Activated CD8-positive, alpha-beta memory T cell treated with anti-CD3 and anti-CD28 coated beads, Interleukin-2, amount 50 U/mL, for 24 hours (primary cell): ENCODE data around the gene SPACA7.
"Not testable (repeated sequence)": the region's sequence is repeated elsewhere in the genome, so short reads cannot be mapped to it uniquely, and the experiment has no call there.

Experiments used
- DNase-seq: peaks from one replicate; pipeline ENCODE4 v3.0.0-alpha.2; 2020; ENCODE audit errors: extremely low read depth

The SPACA7 gene

DNA sequence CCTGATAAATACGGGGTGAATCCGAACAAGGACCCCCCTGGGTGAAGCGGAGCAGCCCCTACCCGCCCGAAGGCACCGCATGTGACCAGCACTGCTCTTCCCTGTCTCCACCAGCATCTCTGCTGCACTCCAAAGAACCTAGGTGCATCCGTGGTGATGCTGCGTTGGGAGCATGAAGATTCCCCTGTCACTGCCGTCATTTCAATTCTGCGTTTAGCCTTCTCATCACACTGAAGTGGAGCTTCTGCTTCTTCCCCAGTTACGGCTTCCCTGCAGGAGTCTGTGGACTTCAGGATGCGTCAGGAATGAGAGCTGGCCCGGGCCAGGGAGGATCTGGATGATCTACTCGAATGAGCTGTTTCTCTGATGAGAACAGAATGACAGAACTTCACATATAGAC is 47.9 kb downstream of the SPACA7 start:
- no peak for DNase-seq

DNA sequence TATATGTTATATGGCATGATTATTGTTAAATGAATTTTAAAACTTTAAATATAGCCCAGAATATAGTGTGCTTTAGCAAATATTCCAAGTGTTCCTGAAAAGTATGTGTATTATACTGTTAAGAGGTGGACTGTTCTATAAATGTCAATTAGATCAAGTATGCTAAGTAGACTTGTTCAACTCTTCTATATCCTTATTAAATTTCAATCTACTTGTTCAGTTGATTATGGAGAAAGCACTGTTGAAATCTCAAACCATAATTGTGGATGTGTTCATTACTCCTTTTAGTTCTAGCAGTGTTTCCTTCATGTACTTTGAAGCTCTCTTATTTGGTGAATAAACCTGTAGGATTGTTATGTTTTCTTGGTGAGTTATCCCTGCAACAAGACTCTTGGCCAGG is 52.5 kb downstream of the SPACA7 start:
- no peak for DNase-seq

DNA sequence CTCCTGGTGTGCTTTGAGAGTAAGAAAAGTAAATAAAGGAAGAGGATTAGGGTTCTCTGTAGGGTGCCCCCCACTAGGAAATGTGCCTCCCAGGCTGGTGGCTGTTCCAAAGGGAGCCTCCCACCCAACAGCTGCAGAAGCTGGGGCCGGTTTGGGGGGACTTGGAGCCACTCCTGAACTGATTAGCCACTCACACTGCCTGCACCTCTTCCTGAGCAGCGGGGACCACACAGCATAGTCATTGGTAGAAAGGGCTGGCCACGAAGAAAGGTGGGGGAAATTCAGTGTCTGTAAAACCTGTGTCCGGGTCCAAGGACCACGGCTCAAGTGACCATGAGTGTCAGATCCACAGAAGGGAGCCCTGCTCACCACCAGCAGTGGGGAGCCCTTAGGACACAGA is 55.6 kb downstream of the SPACA7 start:
- DNase-seq = no peak

DNA sequence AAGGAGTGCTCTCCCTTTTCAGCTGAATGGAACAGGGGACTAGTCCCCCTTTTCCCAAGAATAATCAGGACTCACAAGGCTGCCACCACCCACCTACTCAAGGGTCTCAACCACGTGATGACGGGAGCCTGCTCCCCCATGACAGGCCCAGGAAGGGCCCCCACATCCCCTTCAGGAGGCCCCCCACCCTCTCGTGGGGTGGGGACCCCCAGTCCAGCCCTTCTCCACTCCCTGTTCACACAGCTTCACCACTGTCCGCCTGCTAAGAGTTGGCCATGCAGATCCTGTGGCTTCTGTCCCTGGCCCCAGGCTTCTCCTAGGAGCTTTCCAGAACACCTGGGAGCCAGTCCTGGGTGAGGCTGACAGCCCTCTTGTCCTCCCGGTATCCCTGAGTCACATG is 56.6 kb downstream of the SPACA7 start:
- DNase-seq = not testable (repeated sequence)

DNA sequence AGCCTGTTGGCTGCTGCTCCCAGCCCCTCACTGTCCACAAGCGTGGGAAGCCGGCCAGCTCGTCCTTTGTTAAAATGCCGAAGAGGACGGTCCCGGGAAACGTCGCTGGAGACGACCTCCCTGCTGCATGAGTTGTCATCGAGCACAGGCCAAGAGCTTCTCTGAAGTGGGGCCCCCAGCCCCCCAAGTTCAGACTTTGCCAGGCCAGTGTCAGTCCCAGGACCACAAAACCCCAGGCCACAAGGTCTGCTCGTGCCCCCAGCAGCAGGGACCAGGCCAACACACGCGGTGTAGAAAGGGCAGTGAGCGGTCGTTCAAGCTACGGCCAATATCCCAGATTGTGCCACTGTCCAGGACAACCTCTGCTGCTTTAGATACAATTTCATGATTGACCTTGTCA is 57.4 kb downstream of the SPACA7 start:
- DNase-seq = not testable (repeated sequence)

DNA sequence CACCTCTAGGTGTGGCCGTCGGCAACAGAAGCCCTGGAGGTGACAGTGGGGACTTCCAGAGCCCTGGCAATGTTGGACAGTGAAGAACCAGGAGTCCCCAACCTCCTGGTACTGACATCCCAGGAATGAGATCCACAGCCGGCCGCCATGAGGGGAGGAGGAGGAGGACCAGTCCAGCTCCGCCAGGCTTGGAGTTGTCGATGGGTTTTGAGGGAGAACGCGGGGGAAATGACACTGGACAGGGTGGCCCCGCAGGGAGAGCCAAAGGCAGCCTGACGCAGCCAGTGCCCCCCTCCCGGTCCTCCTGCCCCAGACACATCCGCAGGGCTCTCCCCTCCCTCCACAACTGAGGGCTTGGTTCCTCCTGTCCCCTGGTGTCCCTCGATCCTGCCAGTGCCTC is 57.9 kb downstream of the SPACA7 start:
- DNase-seq = no peak

DNA sequence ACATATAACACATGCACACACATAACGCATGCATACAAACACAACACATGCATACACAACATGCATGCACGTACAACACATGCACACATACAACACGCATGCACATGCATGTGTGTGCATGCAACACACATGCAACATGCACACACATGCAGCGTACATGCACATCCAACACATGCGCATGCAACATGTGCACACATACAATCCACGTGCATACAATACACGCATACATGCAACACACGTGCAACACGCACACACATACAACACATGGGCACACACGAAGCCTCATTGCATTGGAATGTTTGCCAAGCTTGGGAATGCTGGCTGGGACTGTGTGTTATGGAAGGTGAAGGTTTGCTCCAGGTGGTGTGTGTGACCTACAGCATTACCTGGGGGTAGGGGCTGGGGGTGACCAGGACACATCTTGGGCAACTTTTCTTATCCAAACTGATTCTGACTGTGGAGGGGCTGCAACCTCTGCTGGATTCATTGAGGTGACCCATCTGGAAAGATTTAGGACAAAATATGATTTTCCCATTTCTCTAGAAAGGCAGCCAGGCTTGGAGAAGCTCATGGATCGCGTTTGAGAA is 58.9 kb downstream of the SPACA7 start:
- DNase-seq = no peak

DNA sequence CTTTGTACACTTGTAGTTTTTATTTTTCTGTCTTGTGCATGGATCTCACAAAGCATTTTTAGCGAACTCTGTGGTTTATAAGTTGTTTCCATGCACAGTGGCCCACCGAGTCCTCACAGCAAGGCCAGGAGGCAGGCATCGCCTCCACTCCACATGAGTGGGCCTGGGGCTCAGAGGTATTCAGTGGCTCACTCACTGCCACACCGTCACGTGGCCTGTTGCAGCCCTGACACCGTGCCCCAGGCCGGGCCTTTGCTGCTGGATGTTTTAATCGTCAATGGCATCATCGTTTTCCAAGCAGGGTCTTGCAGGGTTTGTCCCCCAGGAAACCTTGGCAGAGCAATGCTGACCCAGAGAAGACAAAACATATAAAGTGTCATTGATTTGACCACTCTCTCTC is 59.8 kb downstream of the SPACA7 start:
- no peak for DNase-seq

DNA sequence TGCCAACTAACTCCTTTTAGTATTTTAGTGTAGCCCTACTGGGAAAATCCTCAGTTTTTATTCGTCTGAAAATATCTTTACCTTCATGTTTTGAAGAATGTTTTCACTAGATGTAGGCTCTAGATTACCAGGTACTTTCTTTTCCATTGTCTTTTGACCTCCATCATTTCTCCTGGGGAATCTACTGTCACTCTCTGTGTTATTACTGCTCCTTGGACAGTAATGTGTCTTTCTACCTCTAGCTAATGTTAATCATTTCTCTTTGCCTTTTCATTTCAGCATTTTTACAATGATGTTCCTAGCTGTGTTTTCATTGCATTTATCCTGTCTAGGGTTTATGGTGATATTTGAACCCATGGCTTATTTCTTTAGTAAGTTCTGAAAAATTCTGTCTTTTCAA is 61.9 kb downstream of the SPACA7 start:
- no peak for DNase-seq

DNA sequence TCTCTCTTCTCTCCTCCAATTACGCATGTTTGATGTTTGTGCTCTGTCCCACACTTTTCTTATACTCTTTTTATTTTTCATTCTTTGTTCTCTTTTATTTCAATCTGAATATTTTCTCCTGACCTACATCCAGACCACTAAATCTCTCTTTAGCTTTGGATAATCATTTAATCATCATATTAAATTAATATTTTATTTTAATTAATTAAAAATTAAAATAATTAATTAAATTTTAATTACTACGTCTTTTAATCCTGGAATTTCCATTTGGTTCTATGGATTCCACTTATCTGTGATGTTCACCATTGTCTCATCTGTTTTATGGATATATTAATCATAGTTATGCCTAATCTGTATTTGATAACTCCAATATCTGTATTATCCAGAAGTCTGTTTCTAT is 62.4 kb downstream of the SPACA7 start:
- no peak for DNase-seq

DNA sequence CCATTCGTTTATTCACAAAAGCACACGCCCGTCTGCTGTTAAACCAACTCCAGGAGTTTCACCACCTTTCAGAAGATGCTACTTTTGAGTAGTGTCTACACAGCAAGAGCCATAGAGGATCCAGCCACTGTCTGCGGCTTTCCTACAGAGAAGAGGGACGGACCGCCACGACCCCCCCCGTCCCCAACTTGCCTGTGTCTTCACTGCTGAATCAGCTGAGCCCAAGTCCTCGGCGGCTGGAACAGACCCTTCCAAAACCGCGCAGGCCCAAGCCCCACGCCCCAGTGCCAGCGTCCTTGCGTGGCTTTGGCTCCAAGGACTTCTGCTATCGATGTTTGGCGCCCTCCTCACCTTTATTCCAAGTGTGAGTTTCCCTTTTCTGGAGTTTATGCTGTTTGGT is 65.1 kb downstream of the SPACA7 start:
- no peak for DNase-seq

DNA sequence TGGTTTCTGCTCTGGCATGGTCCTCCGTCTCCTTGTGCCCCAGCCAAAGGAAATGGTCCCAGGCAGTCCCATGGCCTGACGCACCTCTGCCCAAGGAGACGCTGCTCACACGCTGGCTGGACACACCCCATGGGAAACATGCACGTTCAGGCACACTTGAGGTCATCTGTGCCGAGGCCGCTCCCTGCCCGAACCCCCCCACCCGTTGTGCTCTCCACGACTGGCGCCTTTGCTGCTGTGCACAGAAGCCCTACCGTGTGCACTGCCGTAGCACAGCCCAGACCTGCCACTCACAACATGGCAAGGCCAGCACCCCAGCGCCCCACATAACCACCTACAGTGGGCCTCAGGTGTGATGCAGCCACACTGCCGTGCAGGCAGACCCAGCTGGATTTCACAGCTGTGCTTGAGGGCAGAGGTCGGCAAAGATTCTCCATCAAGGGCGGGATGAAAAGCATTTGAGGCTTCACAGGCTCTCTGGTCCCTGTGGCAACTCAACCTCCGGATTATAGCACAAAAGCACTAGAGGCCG is 65.7 kb downstream of the SPACA7 start:
- no peak for DNase-seq

DNA sequence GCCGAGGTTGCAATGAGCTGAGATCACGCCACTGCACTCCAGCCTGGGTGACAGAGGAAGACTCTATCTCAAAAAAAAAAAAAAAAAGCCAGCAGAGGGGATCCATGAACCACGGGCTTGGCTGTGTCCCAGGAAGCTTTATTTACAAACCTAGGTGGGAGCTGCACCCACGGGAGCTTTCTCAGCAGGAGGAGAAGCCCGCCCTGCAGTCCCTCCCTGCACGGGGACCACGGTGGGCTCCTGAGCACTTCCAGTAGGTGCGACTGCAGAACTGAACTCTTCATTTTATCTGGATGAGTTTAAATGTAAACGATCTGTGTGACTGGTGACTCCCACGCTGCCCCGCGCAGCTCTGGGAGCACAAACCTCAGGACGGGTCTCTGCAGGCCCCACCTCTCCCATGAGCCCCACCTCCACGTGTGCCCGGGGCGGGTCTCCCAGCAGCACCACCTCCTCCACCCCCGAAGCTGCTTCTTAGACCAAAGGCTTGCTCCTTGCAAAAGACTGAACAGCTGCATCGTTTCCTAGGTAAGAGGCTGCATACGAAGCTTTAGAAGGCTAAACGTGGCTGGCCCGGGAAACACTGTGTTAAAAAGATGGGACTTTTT is 66.4 kb downstream of the SPACA7 start:
- DNase-seq = no peak

DNA sequence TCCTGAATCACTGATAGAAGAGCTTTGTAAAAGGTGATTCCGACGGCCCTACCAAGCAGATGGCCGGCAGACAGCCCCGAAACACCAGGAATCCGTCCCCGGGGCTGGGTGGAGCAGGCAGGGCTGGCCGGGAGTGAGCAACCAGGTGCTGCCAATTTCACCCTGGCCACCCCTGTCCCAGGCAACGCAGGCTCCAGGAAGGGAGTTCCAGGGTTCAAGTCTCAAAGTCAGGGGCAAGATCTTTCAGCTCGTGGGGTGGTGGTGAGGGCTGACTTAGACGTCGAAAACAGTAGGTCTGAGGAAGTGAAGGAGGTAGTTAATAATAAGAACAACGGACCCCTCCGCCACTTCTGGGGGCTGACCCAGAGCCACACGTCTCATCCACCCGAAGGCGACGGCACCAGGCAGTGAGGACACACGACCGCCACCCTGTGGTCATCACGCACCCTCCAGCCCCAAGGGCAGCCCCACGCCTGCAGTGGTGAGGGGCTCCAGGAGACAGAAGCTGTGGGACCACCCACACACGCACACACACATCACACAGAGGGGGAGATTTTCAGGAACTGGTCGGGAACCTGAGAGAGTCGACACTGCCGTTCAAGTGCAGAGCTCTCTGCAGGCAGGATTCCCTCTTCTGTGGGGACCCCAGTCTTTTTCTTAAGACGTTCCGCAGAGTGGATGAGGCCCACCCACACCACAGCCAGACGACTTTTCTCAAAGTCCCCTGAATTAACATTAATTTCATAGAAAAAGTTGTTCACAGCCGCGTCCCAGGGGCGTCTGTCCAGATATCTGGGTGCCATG is 67.2 kb downstream of the SPACA7 start:
- no peak for DNase-seq

DNA sequence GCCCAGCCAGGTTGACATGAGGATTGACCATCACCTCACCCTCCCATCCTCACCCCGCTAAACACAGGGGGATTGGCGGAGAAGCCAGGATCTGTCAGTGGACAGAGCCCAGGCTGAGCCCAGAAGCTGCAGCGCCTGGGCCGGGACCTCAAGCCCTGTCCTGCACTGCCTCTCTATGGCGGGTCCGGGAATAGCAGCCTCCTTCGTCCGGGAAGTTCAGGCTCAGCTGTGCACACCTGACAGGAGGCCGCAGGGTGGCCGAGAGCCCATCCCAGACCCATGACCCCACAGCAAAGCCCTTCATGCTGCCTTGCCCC is 67.8 kb downstream of the SPACA7 start:
- DNase-seq = peak; percentile 14

DNA sequence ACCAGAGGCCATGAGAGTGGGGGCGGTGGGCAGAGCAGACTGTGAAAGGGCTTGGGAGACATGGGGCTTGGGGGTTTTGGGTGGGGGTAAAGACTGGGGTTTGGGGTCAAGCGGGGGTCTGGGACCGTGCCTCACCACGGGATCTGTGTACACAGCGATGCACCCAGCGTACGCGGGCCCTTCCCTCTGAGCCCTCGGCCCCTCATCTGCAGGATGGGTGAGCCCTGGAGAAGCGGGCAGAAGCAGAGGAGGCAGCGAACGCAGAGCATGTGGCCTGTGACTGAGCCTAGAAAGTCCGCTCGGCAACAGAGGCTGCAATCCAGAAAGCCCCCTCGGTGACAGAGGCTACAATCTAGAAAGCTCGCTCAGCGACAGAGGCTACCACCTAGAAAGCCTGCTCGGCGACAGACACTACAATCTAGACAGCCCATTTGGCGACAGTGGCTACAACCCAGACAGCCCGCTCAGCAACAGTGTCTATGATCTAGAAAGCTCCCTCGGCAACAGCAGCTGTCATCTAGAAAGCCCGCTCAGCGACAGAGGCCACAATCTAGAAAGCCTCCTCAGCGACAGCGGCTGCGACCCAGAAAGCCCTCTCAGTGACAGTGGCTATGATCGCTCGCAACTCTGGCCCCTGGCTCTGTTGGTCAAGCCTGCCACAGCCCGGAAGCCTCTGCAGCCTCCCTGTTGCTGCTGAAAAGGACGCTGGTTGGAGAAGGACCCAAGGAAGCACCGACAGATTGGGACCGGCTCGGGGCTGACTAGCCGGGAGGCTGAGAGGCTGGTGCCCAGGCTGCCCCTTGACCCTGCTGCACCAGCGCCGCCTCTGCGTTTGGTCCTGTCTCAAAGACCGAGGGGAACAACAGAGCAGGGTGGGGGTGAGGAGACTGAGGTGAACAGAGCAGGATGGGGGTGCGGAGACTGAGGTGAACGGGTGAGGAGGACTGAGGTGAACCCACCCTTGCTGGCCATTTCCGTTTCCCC is 68.6 kb downstream of the SPACA7 start:
- no peak for DNase-seq

DNA sequence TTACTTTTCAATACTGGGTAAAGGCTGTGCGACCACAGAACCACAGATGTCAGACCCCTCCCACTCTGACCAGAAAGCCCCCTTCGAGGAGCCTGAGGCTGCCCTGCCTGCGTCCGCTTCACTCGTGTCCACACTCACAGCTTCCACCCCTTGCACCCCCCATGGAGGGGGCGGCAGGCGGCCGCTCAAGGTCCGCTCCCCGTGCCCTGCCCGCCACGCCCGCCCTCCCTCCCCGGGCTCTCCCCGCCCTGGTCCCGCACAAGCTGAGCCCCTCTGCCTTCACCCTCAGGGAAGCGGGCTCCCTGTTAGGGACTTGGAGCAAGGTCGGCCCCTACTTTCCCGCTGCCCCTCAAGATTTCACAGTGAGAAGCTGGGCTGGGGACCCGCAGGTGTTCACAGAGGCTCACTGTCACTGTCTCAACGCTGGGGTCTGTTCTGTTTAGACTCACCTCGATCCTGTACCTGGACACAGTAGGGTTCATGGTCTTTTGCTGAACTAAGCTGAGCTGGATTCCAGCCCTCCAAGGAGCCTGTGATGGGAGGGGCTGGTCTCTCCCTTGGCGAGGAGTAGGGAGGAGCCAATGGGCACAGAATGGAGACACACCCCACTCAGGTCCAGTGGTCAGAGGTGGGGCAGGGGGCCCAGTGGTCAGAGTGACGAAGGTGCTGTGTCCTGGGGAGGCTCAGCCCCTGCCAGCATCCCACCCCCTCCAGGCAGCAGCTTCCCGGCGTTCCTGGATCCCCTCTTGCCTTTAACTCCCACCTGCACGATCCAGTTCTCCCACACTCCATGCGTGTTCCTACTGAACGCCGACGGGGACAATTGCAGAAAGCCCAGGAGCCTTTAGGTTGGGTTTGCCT is 69.5 kb downstream of the SPACA7 start:
- DNase-seq = no peak

DNA sequence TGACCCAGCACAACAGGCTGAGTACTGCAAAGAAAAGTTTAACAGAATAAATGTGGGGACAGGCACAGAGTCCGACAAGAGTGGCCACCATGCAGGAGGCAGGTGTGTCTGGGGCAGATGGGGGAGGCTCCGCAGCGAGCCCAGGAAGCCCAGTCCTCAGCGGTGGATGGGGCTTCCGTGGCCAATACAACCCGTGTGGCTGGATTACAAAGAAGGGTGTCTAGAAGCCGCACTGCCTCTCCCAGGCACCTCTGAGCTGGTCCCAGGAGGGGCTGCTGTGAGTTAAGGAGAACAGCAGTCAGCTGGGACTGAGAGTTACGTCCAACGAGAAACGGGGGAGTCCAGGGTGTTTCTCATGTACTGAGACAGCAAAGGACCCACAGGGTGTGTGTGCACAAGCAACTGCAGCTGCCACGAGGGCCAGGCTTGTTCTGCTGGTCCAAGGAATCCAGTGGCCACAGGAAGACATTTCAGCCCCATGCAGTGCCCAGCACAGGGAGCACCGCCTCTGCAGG is 70.2 kb downstream of the SPACA7 start:
- no peak for DNase-seq

DNA sequence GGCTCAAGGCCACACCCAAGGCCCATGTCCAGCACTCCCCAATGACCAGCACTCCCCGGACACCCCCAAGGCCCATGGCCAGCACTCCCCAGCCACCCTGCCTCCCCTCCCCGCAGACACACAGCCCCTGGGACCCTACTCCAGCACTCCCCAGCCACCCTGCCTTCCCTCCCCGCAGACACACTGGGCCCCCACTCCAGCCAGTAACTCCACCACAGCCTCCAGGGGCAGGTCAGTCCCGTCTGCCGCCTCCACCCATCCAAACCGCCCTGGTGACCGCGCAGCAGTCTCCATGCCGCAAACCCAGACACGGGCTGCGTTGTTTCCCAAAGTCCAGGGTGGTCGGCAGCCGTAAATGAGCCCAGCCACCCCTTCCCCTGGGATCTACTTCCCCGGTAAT is 70.7 kb downstream of the SPACA7 start:
- DNase-seq = no peak

DNA sequence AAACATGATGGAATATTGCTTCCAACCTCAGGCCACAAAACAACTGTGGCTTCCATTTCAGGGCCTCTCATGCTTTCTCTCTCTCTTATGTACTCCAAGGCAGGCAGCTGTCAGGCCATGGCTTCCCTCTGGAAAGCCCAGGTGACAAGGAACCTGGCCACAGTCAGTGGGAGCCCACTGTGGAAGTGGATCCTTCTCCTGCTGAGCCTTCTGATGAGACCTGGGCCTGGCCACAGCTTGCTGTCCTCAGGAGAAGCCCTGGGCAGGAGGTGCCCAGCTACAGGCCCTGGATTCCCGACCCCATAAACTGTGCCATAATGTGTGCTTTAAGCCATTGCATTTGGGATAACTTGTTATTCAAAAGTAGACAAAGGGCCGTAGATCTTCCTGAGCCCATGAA is 71.2 kb downstream of the SPACA7 start:
- DNase-seq = no peak
